KOPT-K1 (cell line): Measurements from ENCODE around the gene PPP1R9B.

ENCODE experiments used
- H3K27ac ChIP-seq: fragments of 200-600 bp; sonication (generic); 2 replicates; pipeline ENCODE4 v1.5.1; 2016; ENCODE audit warnings: antibody characterized with exemption, mild to moderate bottlenecking, low read depth, low read length; ENCODE audit not compliant: poor library complexity, severe bottlenecking
- H3K36me3 ChIP-seq: fragments of 200-600 bp; sonication (generic); 2 replicates; pipeline ENCODE4 v1.5.1; 2017; ENCODE audit warnings: antibody characterized with exemption, mild to moderate bottlenecking, low read length, moderate library complexity; ENCODE audit not compliant: insufficient read depth
- H3K9me3 ChIP-seq: fragments of 200-600 bp; sonication (generic); 2 replicates; pipeline ENCODE4 v1.5.1; 2017; ENCODE audit warnings: antibody characterized with exemption, low read length, mild to moderate bottlenecking; ENCODE audit not compliant: insufficient read depth, poor library complexity, severe bottlenecking

The PPP1R9B gene

GRCh38 chr17:50190293-50190602 lies 39.8 kb upstream of the PPP1R9B start:
- Histone ChIP-seq H3K9me3 (no peaks in the 10 kb centered on the region), H3K36me3 (no peaks in the 10 kb centered on the region), H3K27ac (no peak overlapping the region)

- H3K27ac ChIP-seq = no peak overlapping the region
- no peaks in the 10 kb centered on the region for H3K9me3 ChIP-seq
- no peaks in the 10 kb centered on the region for H3K36me3 ChIP-seq
These were observed 39.2 kb upstream of the PPP1R9B start for GRCh38 chr17:50189550-50190292.

GRCh38 chr17:50188921-50189549 lies 38.6 kb upstream of the PPP1R9B start:
- Histone ChIP-seq H3K27ac (no peak overlapping the region), H3K36me3 (no peaks in the 10 kb centered on the region)

GRCh38 chr17:50188531-50188920 lies 38.0 kb upstream of the PPP1R9B start:
- no peaks in the 10 kb centered on the region for H3K36me3 ChIP-seq
- H3K27ac ChIP-seq = no peak overlapping the region
- H3K9me3 ChIP-seq = no peaks in the 10 kb centered on the region

More at GRCh38 chr17:50188921-50189549, 38.6 kb upstream of the PPP1R9B start:
- H3K9me3 ChIP-seq = no peaks in the 10 kb centered on the region

- no peaks in the 10 kb centered on the region for H3K36me3 ChIP-seq
- no peaks in the 10 kb centered on the region for H3K9me3 ChIP-seq
- H3K27ac ChIP-seq = no peak overlapping the region
These were observed 37.5 kb upstream of the PPP1R9B start for GRCh38 chr17:50187751-50188530.

GRCh38 chr17:50187394-50187725 lies 36.9 kb upstream of the PPP1R9B start:
- H3K36me3 ChIP-seq = no peaks in the 10 kb centered on the region
- H3K27ac ChIP-seq = no peak overlapping the region
- no peaks in the 10 kb centered on the region for H3K9me3 ChIP-seq

GRCh38 chr17:50186661-50187393 lies 36.4 kb upstream of the PPP1R9B start:
- H3K27ac ChIP-seq = no peak overlapping the region

GRCh38 chr17:50185631-50186471 lies 35.4 kb upstream of the PPP1R9B start:
- no peak overlapping the region for H3K27ac ChIP-seq
- H3K36me3 ChIP-seq = no peaks in the 10 kb centered on the region
- no peaks in the 10 kb centered on the region for H3K9me3 ChIP-seq

More at GRCh38 chr17:50186661-50187393, 36.4 kb upstream of the PPP1R9B start:
- no peaks in the 10 kb centered on the region for H3K9me3 ChIP-seq
- no peaks in the 10 kb centered on the region for H3K36me3 ChIP-seq

GRCh38 chr17:50184611-50185398 lies 34.3 kb upstream of the PPP1R9B start:
- Histone ChIP-seq H3K36me3 (no peaks in the 10 kb centered on the region), H3K9me3 (no peaks in the 10 kb centered on the region), H3K27ac (no peak overlapping the region)

GRCh38 chr17:50184064-50184463 lies 33.6 kb upstream of the PPP1R9B start:
- Histone ChIP-seq H3K9me3 (no peaks in the 10 kb centered on the region), H3K27ac (no peak overlapping the region), H3K36me3 (no peaks in the 10 kb centered on the region)

- Histone ChIP-seq H3K36me3 (no peaks in the 10 kb centered on the region), H3K27ac (no peak overlapping the region), H3K9me3 (no peaks in the 10 kb centered on the region)
These were observed 33.0 kb upstream of the PPP1R9B start for GRCh38 chr17:50183421-50183994.

- Histone ChIP-seq H3K9me3 (no peaks in the 10 kb centered on the region), H3K36me3 (no peaks in the 10 kb centered on the region), H3K27ac (no peak overlapping the region)
These were observed 32.4 kb upstream of the PPP1R9B start for GRCh38 chr17:50182783-50183420.
